Fibroblast of skin of left biceps (primary cell): ENCODE data around the gene ADD1.

ENCODE experiments used
- DNase-seq, 2 experiments: peaks; one replicate each; pipeline ENCODE4 v3.0.0-alpha.2; 2013; ENCODE audit warnings: low read depth in 2 of 2

ADD1 gene

GRCh38 chr4:2860391-2861348, 17.0 kb downstream of the ADD1 start:
- no peak for DNase-seq

GRCh38 chr4:2861631-2862436, 18.2 kb downstream of the ADD1 start:
- no peak for DNase-seq

- peak in 1 of 2 experiments; percentile 14 for DNase-seq
Measured at GRCh38 chr4:2862528-2862927, 18.9 kb downstream of the ADD1 start.

- DNase-seq: no peak
Measured at GRCh38 chr4:2863649-2864048, 20.0 kb downstream of the ADD1 start.

GRCh38 chr4:2865196-2865780, 21.6 kb downstream of the ADD1 start:
- no peak for DNase-seq

GRCh38 chr4:2866160-2866861, 22.7 kb downstream of the ADD1 start:
- DNase-seq: no peak

- DNase-seq: no peak
Measured at GRCh38 chr4:2866891-2867290, 23.2 kb downstream of the ADD1 start.

- DNase-seq: no peak
Measured at GRCh38 chr4:2867758-2868491, 24.3 kb downstream of the ADD1 start.

GRCh38 chr4:2868877-2869487, 25.3 kb downstream of the ADD1 start:
- DNase-seq: no peak

- no peak for DNase-seq
Measured at GRCh38 chr4:2869659-2870058, 26.0 kb downstream of the ADD1 start.

GRCh38 chr4:2870082-2870481, 26.4 kb downstream of the ADD1 start:
- no peak for DNase-seq

GRCh38 chr4:2871466-2871865, 27.8 kb downstream of the ADD1 start:
- no peak for DNase-seq

- no peak for DNase-seq
Measured at GRCh38 chr4:2871911-2872310, 28.3 kb downstream of the ADD1 start.

- DNase-seq: no peak
Measured at GRCh38 chr4:2873329-2873728, 29.7 kb downstream of the ADD1 start.

GRCh38 chr4:2874861-2875260, 31.2 kb downstream of the ADD1 start:
- no peak for DNase-seq

GRCh38 chr4:2875556-2875955, 31.9 kb downstream of the ADD1 start:
- no peak for DNase-seq

- no peak for DNase-seq
Measured at GRCh38 chr4:2878346-2878745, 34.7 kb downstream of the ADD1 start.

GRCh38 chr4:2879026-2879425, 35.4 kb downstream of the ADD1 start:
- DNase-seq: no peak

- DNase-seq: no peak
Measured at GRCh38 chr4:2881431-2881830, 37.8 kb downstream of the ADD1 start.

GRCh38 chr4:2882341-2882740, 38.7 kb downstream of the ADD1 start:
- no peak for DNase-seq

- DNase-seq: no peak
Measured at GRCh38 chr4:2886161-2886560, 42.5 kb downstream of the ADD1 start.
